PC-3 (cell line): ENCODE measurements around the gene ZNF732. TPM values are rescaled to one million over a fixed set of nuclear protein-coding genes. Genes with fewer than 3 reads are reported as not detected.

Experiments used
- ATAC-seq: fragments of 200-7000 bp; cut with Tn5 transposase; 2 replicates; pipeline ENCODE4 v1.9.1; 2020; ENCODE audit warnings: mild to moderate bottlenecking, moderate library complexity
- BruUV-seq: library from RNA; stranded (reverse); fragments of 400-500 nt; replicated peaks from 2 replicates; lab custom pipeline; 2021; lab: Mats Ljungman, UMichigan
- CTCF ChIA-PET: fragments of 300-600 bp; sonication (Branson Sonifier 250); formaldehyde crosslinking; loops from one replicate; lab custom pipeline; 2022; ENCODE audit warnings: antibody characterized with exemption; lab: Charles Lee
- POLR2A ChIA-PET: fragments of 300-600 bp; sonication (Branson Sonifier 250); formaldehyde crosslinking; loops from one replicate; lab custom pipeline; 2022; ENCODE audit warnings: antibody characterized with exemption; ENCODE audit not compliant: unreplicated experiment; lab: Charles Lee
- DNase-seq: peaks from one replicate; pipeline ENCODE4 v3.0.0-alpha.2; 2015
- H2AFZ ChIP-seq: fragments of 300-600 bp; sonication (generic); 2 replicates; pipeline ENCODE4 v1.6.0; 2016; ENCODE audit warnings: antibody characterized with exemption, low read length
- H3F3A ChIP-seq: fragments of 300-600 bp; sonication (generic); one replicate; pipeline ENCODE4 v1.6.0; 2017; ENCODE audit warnings: antibody characterized with exemption, low read length, control low read depth, mild to moderate bottlenecking; ENCODE audit not compliant: unreplicated experiment
- H3K27ac ChIP-seq: fragments of 300-600 bp; sonication (generic); 2 replicates; pipeline ENCODE4 v1.5.1; 2016; ENCODE audit warnings: mild to moderate bottlenecking, low read length
- H3K27me3 ChIP-seq: fragments of 300-600 bp; sonication (generic); 2 replicates; pipeline ENCODE4 v1.6.1; 2016; ENCODE audit warnings: low read length, mixed read lengths
- H3K36me3 ChIP-seq: fragments of 300-600 bp; sonication (generic); 2 replicates; pipeline ENCODE4 v1.6.1; 2016; ENCODE audit warnings: low read depth, mixed run types, low read length, mixed read lengths
- H3K4me1 ChIP-seq: fragments of 300-600 bp; sonication (generic); 2 replicates; pipeline ENCODE4 v1.5.1; 2016; ENCODE audit warnings: low read length; ENCODE audit not compliant: insufficient read depth
- H3K4me2 ChIP-seq: fragments of 300-600 bp; sonication (generic); 2 replicates; pipeline ENCODE4 v1.6.0; 2016; ENCODE audit warnings: low read length
- H3K4me3 ChIP-seq: fragments of 300-600 bp; sonication (generic); 2 replicates; pipeline ENCODE4 v1.5.1; 2016; ENCODE audit warnings: mild to moderate bottlenecking, low read length, mixed read lengths
- H3K79me2 ChIP-seq: fragments of 300-600 bp; sonication (generic); 2 replicates; pipeline ENCODE4 v1.6.1; 2017; ENCODE audit warnings: low read length, mixed read lengths
- H3K9ac ChIP-seq: fragments of 300-600 bp; sonication (generic); 2 replicates; pipeline ENCODE4 v1.6.0; 2016; ENCODE audit warnings: mild to moderate bottlenecking, low read length
- H3K9me2 ChIP-seq: fragments of 300-600 bp; sonication (generic); replicated peaks from 2 replicates; pipeline ENCODE4 v1.6.1; 2016; ENCODE audit warnings: mixed run types, low read length, mixed read lengths
- H3K9me3 ChIP-seq: fragments of 300-600 bp; sonication (generic); 2 replicates; pipeline ENCODE4 v1.6.1; 2016; ENCODE audit warnings: low read length, mixed read lengths
- H4K20me1 ChIP-seq: fragments of 300-600 bp; sonication (generic); 2 replicates; pipeline ENCODE4 v1.6.1; 2016; ENCODE audit warnings: low read length, mixed read lengths
- CTCF ChIP-seq: fragments of 300-600 bp; sonication (generic); conservative IDR thresholded peaks from 2 replicates; pipeline ENCODE4 v1.5.1; 2017; ENCODE audit warnings: antibody characterized with exemption, low read depth, mild to moderate bottlenecking, low read length
- EZH2 ChIP-seq: fragments of 300-600 bp; sonication (generic); IDR thresholded peaks from one replicate; pipeline ENCODE4 v1.6.1; 2017; ENCODE audit warnings: antibody characterized with exemption, mild to moderate bottlenecking, low read length; ENCODE audit not compliant: unreplicated experiment
- EZH2phosphoT487 ChIP-seq: fragments of 300-600 bp; sonication (generic); IDR thresholded peaks from 2 replicates; pipeline ENCODE4 v1.6.1; 2018; ENCODE audit warnings: mild to moderate bottlenecking, antibody characterized with exemption, low read length, borderline replicate concordance
- intact Hi-C: fragments of 100-400 bp; cut with micrococcal nuclease; formaldehyde crosslinking; loops from 2 replicates; pipeline ENCODE4 v1.9.0; 2023
- total RNA-seq: library from RNA; depleted of rRNA; stranded (reverse); fragments of >200 nt; gene quantifications from 2 replicates; pipeline ENCODE4 v1.2.3, GENCODE V29; 2014

ZNF732 gene
- total RNA-seq, 1 experiment from 2014 or later, result not detected

DNA sequence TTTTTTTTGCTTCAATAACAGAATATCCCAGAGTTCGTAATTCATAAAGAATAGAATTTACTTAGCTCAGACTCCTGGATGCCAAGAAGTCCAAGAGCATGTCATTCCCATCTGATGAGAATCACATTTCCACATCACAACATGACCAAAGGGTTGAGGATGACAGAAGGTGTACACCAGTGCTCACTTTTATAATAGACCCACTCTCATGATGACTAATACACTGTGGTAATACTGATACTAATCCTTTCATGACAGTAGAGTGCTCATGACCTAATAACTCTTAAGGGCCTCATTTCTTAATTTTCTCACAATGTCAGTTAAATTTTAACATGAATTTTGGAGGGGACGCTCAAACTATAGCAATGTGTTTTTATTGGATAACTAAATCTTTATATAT, 69.2 kb downstream of the ZNF732 start:
- H3K27me3 ChIP-seq, result no peaks in the 10 kb centered on the region
- no peak overlapping the region for H3K27ac ChIP-seq
- no peak for DNase-seq
- no peak for ATAC-seq
- H3K36me3 ChIP-seq, result no peaks in the 10 kb centered on the region
- no peaks in the 10 kb centered on the region for H3K9me2 ChIP-seq
- H3K79me2 ChIP-seq, result no peaks in the 10 kb centered on the region
- H3K9me3 ChIP-seq, result 0 out of 2 replicates have a peak, but pooled peaks cover 3% of the 10 kb centered on the region
- no TSS peak for BruUV-seq
- H3K4me2 ChIP-seq, result no peak overlapping the region
- no peak overlapping the region for H3K4me3 ChIP-seq
- CTCF ChIA-PET, result no interaction called here
- H3K9ac ChIP-seq, result no peak overlapping the region
- no peaks in the 10 kb centered on the region for H4K20me1 ChIP-seq
- no peak overlapping the region for H2AFZ ChIP-seq
- no peaks in the 10 kb centered on the region for H3F3A ChIP-seq
- intact Hi-C loops, result no loop called here
- no peak for TF ChIP-seq EZH2phosphoT487
- no peak for TF ChIP-seq EZH2
- no peak for TF ChIP-seq CTCF
- POLR2A ChIA-PET, result no interaction called here
- H3K4me1 ChIP-seq, result no peaks in the 10 kb centered on the region

DNA sequence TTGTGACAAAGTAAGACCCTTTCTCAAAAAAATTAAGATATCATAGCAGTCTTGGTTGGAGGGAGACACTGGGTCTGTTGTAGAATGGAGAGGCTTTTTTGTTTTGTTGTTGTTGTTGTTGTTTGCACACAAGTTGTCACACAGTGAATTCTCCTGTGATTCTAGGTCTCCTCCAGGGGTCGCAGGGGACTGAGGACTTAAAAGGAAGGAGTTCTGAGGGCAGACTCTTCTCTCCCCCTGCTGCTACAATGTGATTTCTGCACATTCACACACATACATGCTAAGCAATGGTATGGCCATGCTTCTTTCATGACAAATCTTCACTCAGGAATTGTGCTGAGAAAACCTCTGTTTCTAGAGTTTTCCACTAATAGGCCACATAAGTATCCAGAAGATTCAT, 71.1 kb downstream of the ZNF732 start:
- ATAC-seq (no peak), DNase-seq (no peak)
- no peaks in the 10 kb centered on the region for H3F3A ChIP-seq
- ChIA-PET CTCF (no interaction called here), POLR2A (no interaction called here)
- 0 out of 2 replicates have a peak, but pooled peaks cover 7% of the 10 kb centered on the region for H3K9me3 ChIP-seq
- no peak overlapping the region for H3K27ac ChIP-seq
- TF ChIP-seq EZH2 (no peak), CTCF (no peak), EZH2phosphoT487 (no peak)
- H4K20me1 ChIP-seq, result no peaks in the 10 kb centered on the region
- H3K4me3 ChIP-seq, result no peak overlapping the region
- H2AFZ ChIP-seq, result no peak overlapping the region
- no peaks in the 10 kb centered on the region for H3K36me3 ChIP-seq
- intact Hi-C loops, result no loop called here
- no peaks in the 10 kb centered on the region for H3K4me1 ChIP-seq
- no peak overlapping the region for H3K9ac ChIP-seq
- H3K79me2 ChIP-seq, result no peaks in the 10 kb centered on the region
- no peak overlapping the region for H3K4me2 ChIP-seq
- H3K9me2 ChIP-seq, result no peaks in the 10 kb centered on the region
- no peaks in the 10 kb centered on the region for H3K27me3 ChIP-seq
- BruUV-seq, result no TSS peak

DNA sequence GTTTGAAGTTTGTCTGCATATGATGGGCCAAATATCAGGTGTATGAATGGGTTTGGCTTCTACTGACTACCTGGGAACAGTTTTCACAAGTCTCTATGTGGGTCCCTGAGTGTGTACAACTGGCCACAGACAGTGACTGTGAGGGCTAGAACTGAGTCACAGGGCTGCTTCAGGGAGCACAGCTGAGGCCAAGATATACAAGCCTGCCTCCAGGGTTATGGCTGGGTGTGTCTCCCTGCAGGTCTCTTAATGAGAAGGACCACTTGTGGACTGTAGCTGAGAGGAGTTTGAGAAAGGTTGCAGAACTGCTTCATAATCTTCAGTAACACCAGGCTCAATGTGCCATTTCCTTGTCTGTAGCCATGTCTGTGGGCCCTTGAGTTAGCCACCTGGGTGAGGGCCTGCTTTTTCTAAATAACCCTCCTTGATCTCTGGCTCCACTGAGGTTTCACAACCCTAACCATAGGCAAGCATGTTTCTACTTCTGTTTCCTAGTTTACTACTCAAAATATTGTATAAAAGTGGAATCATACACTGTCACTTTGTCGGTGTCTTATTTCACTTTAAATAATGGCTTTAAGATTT, 81.3 kb downstream of the ZNF732 start:
- Histone ChIP-seq H3F3A (no peaks in the 10 kb centered on the region), H3K9ac (no peak overlapping the region), H3K36me3 (no peaks in the 10 kb centered on the region; the same call in 1 of the 2 replicates), H3K9me2 (no peaks in the 10 kb centered on the region), H2AFZ (no peak overlapping the region), H3K4me1 (no peaks in the 10 kb centered on the region), H3K27me3 (no peaks in the 10 kb centered on the region), H3K79me2 (no peaks in the 10 kb centered on the region), H3K4me2 (no peak overlapping the region), H3K27ac (no peak overlapping the region), H3K9me3 (0 out of 2 replicates have a peak, but pooled peaks cover 9% of the 10 kb centered on the region), H3K4me3 (no peak overlapping the region), H4K20me1 (no peaks in the 10 kb centered on the region)
- ATAC-seq (no peak), DNase-seq (no peak)
- POLR2A ChIA-PET, result no interaction called here
- TF ChIP-seq CTCF (no peak), EZH2phosphoT487 (no peak), EZH2 (no peak)
- CTCF ChIA-PET, result no interaction called here
- intact Hi-C loops, result no loop called here
- no TSS peak for BruUV-seq
